ENCODE measurements around the gene FAM222A. TPM values are rescaled to one million over a fixed set of nuclear protein-coding genes. Genes with fewer than 3 reads are reported as not detected.

Gene FAM222A
- polyA plus RNA-seq, 3 donors, result 0.09 TPM; not detected in 2

GRCh38 chr12:109753054-109753401, 39.4 kb downstream of the FAM222A start:
- 95% methylated on average over 5 of the region's 5 CpGs for WGBS (ENCODE audit: insufficient coverage)
- Histone ChIP-seq H3K27me3 (ENCODE audit: control insufficient read depth in 2 of 2, insufficient read depth in 2 of 2, low read length in 2 of 2) (no peaks in the 10 kb centered on the region), H3K9ac (ENCODE audit: insufficient read depth, low read length, poor library complexity, severe bottlenecking) (no peak overlapping the region), H3K36me3 (replicated peaks in 1 of 2; ENCODE audit: control insufficient read depth in 1 of 2, insufficient read depth in 2 of 2, low read length in 2 of 2) (no peaks in the 10 kb centered on the region), H3K79me2 (ENCODE audit: insufficient read depth, low read length) (no peaks in the 10 kb centered on the region), H3K4me3 (replicated peaks in 1 of 3; ENCODE audit: low read depth in 2 of 3, low read length in 3 of 3) (no peak overlapping the region), H3K4me2 (replicated peaks; ENCODE audit: extremely low read depth, low read length, poor library complexity, severe bottlenecking) (no peak overlapping the region), H4K20me1 (ENCODE audit: insufficient read depth, low read length) (no peaks in the 10 kb centered on the region), H3K27ac (ENCODE audit: low read depth in 1 of 2, low read length in 2 of 2) (no peak overlapping the region), H2AFZ (ENCODE audit: insufficient read depth, low read depth, low read length, poor library complexity, severe bottlenecking) (no peak overlapping the region), H3K4me1 (ENCODE audit: control insufficient read depth in 1 of 2, insufficient read depth in 2 of 2, low read length in 2 of 2) (no peaks in the 10 kb centered on the region), H3K9me3 (replicated peaks in 1 of 2; ENCODE audit: control insufficient read depth in 1 of 2, insufficient read depth in 1 of 2, low read length in 2 of 2) (peaks cover 9 to 20% of the 10 kb centered on the region in 2 donors)
- Mint-ChIP-seq H3K4me1 (no peaks in the 10 kb centered on the region), H3K36me3 (no peaks in the 10 kb centered on the region), H3K27me3 (ENCODE audit: low read depth in 3 of 3) (peaks cover under 1 to 4% (median 3%) of the 10 kb centered on the region in 3 donors), H3K27ac (no peak overlapping the region), H3K4me3 (no peak overlapping the region), H3K9me3 (peaks cover 12 to 34% (median 21%) of the 10 kb centered on the region in 7 donors)
- no peak for DNase-seq
- TF ChIP-seq, protein P1, sequence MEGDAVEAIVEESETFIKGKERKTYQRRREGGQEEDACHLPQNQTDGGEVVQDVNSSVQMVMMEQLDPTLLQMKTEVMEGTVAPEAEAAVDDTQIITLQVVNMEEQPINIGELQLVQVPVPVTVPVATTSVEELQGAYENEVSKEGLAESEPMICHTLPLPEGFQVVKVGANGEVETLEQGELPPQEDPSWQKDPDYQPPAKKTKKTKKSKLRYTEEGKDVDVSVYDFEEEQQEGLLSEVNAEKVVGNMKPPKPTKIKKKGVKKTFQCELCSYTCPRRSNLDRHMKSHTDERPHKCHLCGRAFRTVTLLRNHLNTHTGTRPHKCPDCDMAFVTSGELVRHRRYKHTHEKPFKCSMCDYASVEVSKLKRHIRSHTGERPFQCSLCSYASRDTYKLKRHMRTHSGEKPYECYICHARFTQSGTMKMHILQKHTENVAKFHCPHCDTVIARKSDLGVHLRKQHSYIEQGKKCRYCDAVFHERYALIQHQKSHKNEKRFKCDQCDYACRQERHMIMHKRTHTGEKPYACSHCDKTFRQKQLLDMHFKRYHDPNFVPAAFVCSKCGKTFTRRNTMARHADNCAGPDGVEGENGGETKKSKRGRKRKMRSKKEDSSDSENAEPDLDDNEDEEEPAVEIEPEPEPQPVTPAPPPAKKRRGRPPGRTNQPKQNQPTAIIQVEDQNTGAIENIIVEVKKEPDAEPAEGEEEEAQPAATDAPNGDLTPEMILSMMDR (IDR thresholded peaks at IDR 0.05), result no peak
- intact Hi-C loops (cut with micrococcal nuclease), result no loop called here

GRCh38 chr12:109753959-109754358, 40.3 kb downstream of the FAM222A start:
- Mint-ChIP-seq H3K36me3 (no peaks in the 10 kb centered on the region), H3K27ac (no peak overlapping the region), H3K4me1 (no peaks in the 10 kb centered on the region), H3K4me3 (no peak overlapping the region), H3K9me3 (peaks cover 12 to 34% (median 21%) of the 10 kb centered on the region in 7 donors), H3K27me3 (ENCODE audit: low read depth in 3 of 3) (peaks cover 3 to 4% (median 4%) of the 10 kb centered on the region in 3 donors)
- Histone ChIP-seq H3K27ac (ENCODE audit: low read depth in 1 of 2, low read length in 2 of 2) (no peak overlapping the region), H3K36me3 (replicated peaks in 1 of 2; ENCODE audit: control insufficient read depth in 1 of 2, insufficient read depth in 2 of 2, low read length in 2 of 2) (no peaks in the 10 kb centered on the region), H3K79me2 (ENCODE audit: insufficient read depth, low read length) (no peaks in the 10 kb centered on the region), H3K4me1 (ENCODE audit: control insufficient read depth in 1 of 2, insufficient read depth in 2 of 2, low read length in 2 of 2) (no peaks in the 10 kb centered on the region), H3K4me3 (replicated peaks in 1 of 3; ENCODE audit: low read depth in 2 of 3, low read length in 3 of 3) (no peak overlapping the region), H3K9me3 (replicated peaks in 1 of 2; ENCODE audit: control insufficient read depth in 1 of 2, insufficient read depth in 1 of 2, low read length in 2 of 2) (peaks cover 9 to 20% of the 10 kb centered on the region in 2 donors), H3K9ac (ENCODE audit: insufficient read depth, low read length, poor library complexity, severe bottlenecking) (no peak overlapping the region), H3K4me2 (replicated peaks; ENCODE audit: extremely low read depth, low read length, poor library complexity, severe bottlenecking) (no peak overlapping the region), H2AFZ (ENCODE audit: insufficient read depth, low read depth, low read length, poor library complexity, severe bottlenecking) (no peak overlapping the region), H3K27me3 (ENCODE audit: control insufficient read depth in 2 of 2, insufficient read depth in 2 of 2, low read length in 2 of 2) (no peaks in the 10 kb centered on the region), H4K20me1 (ENCODE audit: insufficient read depth, low read length) (no peaks in the 10 kb centered on the region)
- TF ChIP-seq, protein P1 (IDR thresholded peaks at IDR 0.05), result no peak
- intact Hi-C loops (cut with micrococcal nuclease), result no loop called here
- DNase-seq, result no peak
- no CpG with 5 or more reads among the region's 2 CpGs for WGBS (ENCODE audit: insufficient coverage)
